Measurements from ENCODE around the gene PLAC9.

DNA sequence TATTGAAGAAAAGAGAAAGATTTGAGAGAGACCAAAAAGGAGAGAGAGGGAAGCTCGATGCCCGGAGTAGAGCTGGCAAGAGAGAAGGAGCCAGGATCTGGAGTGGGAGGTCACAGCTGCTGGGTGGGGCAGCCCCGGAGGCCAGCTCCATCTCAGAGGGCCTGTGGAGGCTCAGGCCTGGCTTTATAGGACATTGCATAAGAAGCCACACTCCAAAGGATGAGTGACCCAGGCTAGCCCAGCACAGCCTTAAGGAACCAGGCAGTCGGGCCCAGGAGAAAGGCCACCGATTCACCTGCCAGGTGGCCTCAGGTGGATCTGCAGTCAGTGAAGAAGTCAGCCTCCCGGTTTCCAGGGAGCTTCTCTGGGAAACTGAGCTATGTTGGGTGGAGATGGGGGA lies 676 bp downstream of the PLAC9 start:
- no peak for TF ChIP-seq CTCF (IDR thresholded peaks at IDR 0.05; ENCODE audit: poor library complexity)
- TF ChIP-seq EZH2 (IDR thresholded peaks at IDR 0.05; ENCODE audit: borderline replicate concordance) = no peak

Measured in hepatocyte (in vitro differentiated cells).